Osteoblast (primary cell): ENCODE data around the gene KIF6. TPM values are rescaled to one million over a fixed set of nuclear protein-coding genes. Genes with fewer than 3 reads are reported as not detected.

ENCODE experiments used
- DNase-seq: peaks from one replicate; pipeline ENCODE4 v3.0.0; 2011; ENCODE audit warnings: low spot score, mixed read lengths; ENCODE audit not compliant: insufficient read length; ENCODE audit errors: missing footprints
- H2AFZ ChIP-seq: 2 replicates; pipeline ENCODE4 v1.6.0; 2011; ENCODE audit warnings: mild to moderate bottlenecking, low read length
- H3K27ac ChIP-seq: 2 replicates; pipeline ENCODE4 v1.5.1; 2011; ENCODE audit warnings: mild to moderate bottlenecking, low read depth, low read length, moderate library complexity
- H3K27me3 ChIP-seq: 2 replicates; pipeline ENCODE4 v1.6.0; 2012; ENCODE audit warnings: mild to moderate bottlenecking, control low read depth, inconsistent platforms, low read length, moderate library complexity; ENCODE audit not compliant: insufficient read depth
- H3K36me3 ChIP-seq: 2 replicates; pipeline ENCODE4 v1.5.1; 2011; ENCODE audit warnings: mild to moderate bottlenecking, low read length, control low read depth, moderate library complexity; ENCODE audit not compliant: insufficient read depth
- H3K4me1 ChIP-seq: 2 replicates; pipeline ENCODE4 v1.5.1; 2011; ENCODE audit warnings: mild to moderate bottlenecking, low read length, control low read depth, moderate library complexity; ENCODE audit not compliant: insufficient read depth
- H3K4me2 ChIP-seq: 2 replicates; pipeline ENCODE4 v1.6.0; 2011; ENCODE audit warnings: mild to moderate bottlenecking, low read length; ENCODE audit not compliant: insufficient read depth
- H3K4me3 ChIP-seq: fragments of 200-600 bp; sonication (generic); 3 replicates; pipeline ENCODE4 v1.5.1; 2012; ENCODE audit warnings: mild to moderate bottlenecking, low read length, inconsistent platforms; ENCODE audit not compliant: insufficient read depth
- H3K79me2 ChIP-seq: 2 replicates; pipeline ENCODE4 v1.6.0; 2012; ENCODE audit warnings: mild to moderate bottlenecking, low read length, control low read depth, inconsistent platforms; ENCODE audit not compliant: insufficient read depth
- H3K9me3 ChIP-seq: 2 replicates; pipeline ENCODE4 v1.5.1; 2011; ENCODE audit warnings: low read depth, low read length, control low read depth
- H4K20me1 ChIP-seq: 2 replicates; pipeline ENCODE4 v1.6.0; 2012; ENCODE audit warnings: mild to moderate bottlenecking, low read length, control low read depth; ENCODE audit not compliant: insufficient read depth
- total RNA-seq: library from RNA; depleted of rRNA; stranded (reverse); fragments of >200 nt; gene quantifications from 2 replicates; pipeline ENCODE4 v1.2.3, GENCODE V29; 2012
- TF ChIP-seq, protein P1 (sequence below): IDR thresholded peaks from 2 replicates; pipeline ENCODE4 v1.5.1; 2011; ENCODE audit warnings: mild to moderate bottlenecking, low read depth, low read length, moderate library complexity; ENCODE audit errors: extremely low read depth

KIF6 gene
- total RNA-seq, 1 donor = 1.4 TPM

DNA sequence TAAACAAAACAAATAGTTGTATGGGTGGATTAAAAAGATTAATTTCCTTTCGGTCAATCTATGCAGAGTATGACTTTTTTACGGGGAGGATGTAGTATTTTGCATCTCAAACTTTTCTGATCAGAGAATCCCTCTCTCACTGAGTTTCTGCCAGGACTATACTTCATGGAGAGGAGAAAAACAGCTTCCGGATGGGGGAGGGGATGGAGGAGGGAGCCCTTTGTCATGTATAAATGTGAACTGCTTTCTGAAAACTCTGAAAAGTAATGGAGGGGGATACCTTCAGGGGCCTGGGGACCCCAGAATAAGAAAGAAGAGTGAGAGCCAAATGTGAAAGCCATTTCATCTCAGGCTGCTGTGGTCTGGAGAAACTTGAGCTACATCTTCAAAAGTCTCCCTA, 229.6 kb downstream of the KIF6 start:
- no peak overlapping the region for H3K4me2 ChIP-seq
- H3K9me3 ChIP-seq = no peaks in the 10 kb centered on the region
- H4K20me1 ChIP-seq = no peaks in the 10 kb centered on the region
- TF ChIP-seq, protein P1, sequence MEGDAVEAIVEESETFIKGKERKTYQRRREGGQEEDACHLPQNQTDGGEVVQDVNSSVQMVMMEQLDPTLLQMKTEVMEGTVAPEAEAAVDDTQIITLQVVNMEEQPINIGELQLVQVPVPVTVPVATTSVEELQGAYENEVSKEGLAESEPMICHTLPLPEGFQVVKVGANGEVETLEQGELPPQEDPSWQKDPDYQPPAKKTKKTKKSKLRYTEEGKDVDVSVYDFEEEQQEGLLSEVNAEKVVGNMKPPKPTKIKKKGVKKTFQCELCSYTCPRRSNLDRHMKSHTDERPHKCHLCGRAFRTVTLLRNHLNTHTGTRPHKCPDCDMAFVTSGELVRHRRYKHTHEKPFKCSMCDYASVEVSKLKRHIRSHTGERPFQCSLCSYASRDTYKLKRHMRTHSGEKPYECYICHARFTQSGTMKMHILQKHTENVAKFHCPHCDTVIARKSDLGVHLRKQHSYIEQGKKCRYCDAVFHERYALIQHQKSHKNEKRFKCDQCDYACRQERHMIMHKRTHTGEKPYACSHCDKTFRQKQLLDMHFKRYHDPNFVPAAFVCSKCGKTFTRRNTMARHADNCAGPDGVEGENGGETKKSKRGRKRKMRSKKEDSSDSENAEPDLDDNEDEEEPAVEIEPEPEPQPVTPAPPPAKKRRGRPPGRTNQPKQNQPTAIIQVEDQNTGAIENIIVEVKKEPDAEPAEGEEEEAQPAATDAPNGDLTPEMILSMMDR = no peak
- H3K4me3 ChIP-seq = no peak overlapping the region
- no peak overlapping the region for H3K27ac ChIP-seq
- no peaks in the 10 kb centered on the region for H3K79me2 ChIP-seq
- H3K4me1 ChIP-seq = no peaks in the 10 kb centered on the region
- no peak overlapping the region for H2AFZ ChIP-seq
- H3K27me3 ChIP-seq = no peaks in the 10 kb centered on the region
- DNase-seq = no peak
- H3K36me3 ChIP-seq = no peaks in the 10 kb centered on the region

DNA sequence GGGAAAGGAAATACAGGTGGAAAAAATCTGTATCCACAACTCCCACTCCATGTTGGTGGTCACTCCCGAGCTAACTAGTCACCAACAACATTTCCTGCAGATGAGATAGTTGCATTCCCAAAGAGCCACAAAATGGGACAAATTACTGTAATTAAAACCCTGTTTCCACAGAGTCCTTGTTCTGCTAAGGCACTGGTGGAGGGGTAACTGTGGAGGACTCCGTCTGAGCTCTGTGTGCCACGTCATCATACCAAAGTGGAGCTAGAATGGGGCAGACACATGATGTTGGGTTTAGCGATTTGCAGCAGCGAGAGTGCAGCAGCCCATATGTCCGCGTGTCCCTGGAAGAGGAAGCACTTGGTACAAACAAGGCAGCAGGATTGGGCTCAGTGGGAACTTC, 230.2 kb downstream of the KIF6 start:
- Histone ChIP-seq H3K9me3 (no peaks in the 10 kb centered on the region), H3K4me2 (no peak overlapping the region), H3K36me3 (no peaks in the 10 kb centered on the region), H3K27ac (no peak overlapping the region), H3K4me3 (no peak overlapping the region), H3K79me2 (no peaks in the 10 kb centered on the region), H2AFZ (no peak overlapping the region), H3K4me1 (no peaks in the 10 kb centered on the region), H4K20me1 (no peaks in the 10 kb centered on the region), H3K27me3 (no peaks in the 10 kb centered on the region)
- DNase-seq = no peak
- TF ChIP-seq, protein P1 = no peak

DNA sequence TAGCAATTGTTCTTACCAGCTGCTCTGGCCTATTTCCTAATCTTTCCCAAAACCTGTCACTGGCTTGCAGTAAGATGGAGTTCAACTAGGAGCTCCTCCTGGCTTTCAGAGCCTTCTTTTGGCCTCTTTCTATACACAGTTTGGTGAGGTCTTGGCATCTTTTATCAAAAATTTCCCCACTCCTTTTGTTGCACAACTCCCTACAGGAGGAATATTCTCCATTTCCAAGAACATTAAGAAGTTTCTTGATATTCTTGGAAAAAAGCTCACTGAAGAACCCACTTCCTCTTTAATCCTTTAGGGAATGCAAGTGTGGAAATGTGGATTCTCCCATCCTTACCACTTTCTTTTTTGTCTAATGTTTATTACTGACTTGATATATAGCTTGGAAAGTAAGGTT, 231.4 kb downstream of the KIF6 start:
- no peak overlapping the region for H3K27ac ChIP-seq
- H3K9me3 ChIP-seq = no peaks in the 10 kb centered on the region
- H3K36me3 ChIP-seq = no peaks in the 10 kb centered on the region
- DNase-seq = no peak
- H4K20me1 ChIP-seq = no peaks in the 10 kb centered on the region
- no peaks in the 10 kb centered on the region for H3K4me1 ChIP-seq
- no peaks in the 10 kb centered on the region for H3K27me3 ChIP-seq
- H3K4me2 ChIP-seq = no peak overlapping the region
- H3K79me2 ChIP-seq = no peaks in the 10 kb centered on the region
- TF ChIP-seq, protein P1 = no peak
- no peak overlapping the region for H3K4me3 ChIP-seq
- H2AFZ ChIP-seq = no peak overlapping the region

DNA sequence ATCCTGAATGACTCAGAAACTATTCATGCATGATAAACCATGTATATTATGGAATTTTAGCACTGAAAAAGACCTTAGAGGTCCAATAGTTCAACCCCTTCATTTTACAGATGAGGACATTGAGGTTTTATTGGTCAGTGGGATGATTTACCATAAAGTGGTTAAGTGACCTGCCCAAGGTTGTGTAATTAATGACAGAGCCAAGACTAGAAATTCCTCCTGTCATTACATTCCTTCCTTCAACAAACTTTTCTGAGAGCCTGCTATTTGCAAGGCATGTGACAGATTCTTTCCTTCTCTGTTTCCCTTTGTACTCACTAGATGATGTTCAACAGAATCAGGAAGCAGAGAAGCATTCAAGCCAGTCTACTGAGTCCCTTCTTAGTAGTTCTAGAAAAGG, 232.0 kb downstream of the KIF6 start:
- Histone ChIP-seq H3K9me3 (no peaks in the 10 kb centered on the region), H3K4me1 (no peaks in the 10 kb centered on the region), H3K27ac (no peak overlapping the region), H3K27me3 (no peaks in the 10 kb centered on the region), H3K79me2 (no peaks in the 10 kb centered on the region), H2AFZ (no peak overlapping the region), H4K20me1 (no peaks in the 10 kb centered on the region), H3K4me3 (no peak overlapping the region), H3K36me3 (no peaks in the 10 kb centered on the region), H3K4me2 (no peak overlapping the region)
- TF ChIP-seq, protein P1 = no peak
- no peak for DNase-seq
